Keratinocyte (primary cell): Measurements from ENCODE around the gene KCNC2. TPM values are rescaled to one million over a fixed set of nuclear protein-coding genes. Genes with fewer than 3 reads are reported as not detected.

ENCODE experiments used
- DNase-seq: peaks from one replicate; pipeline ENCODE4 v3.0.0-alpha.2; 2011; ENCODE audit warnings: low read depth, missing footprints, low spot score
- FAIRE-seq: peaks from 2 replicates; lab custom pipeline; 2011; peaks lifted over from hg19 to GRCh38; lab: Jason Lieb, UNC
- H2AFZ ChIP-seq: 2 replicates; pipeline ENCODE4 v1.6.0; 2012; ENCODE audit warnings: low read length, control low read depth, inconsistent platforms; ENCODE audit not compliant: control insufficient read depth
- H3K27ac ChIP-seq: 2 replicates; pipeline ENCODE4 v1.5.1; 2011; ENCODE audit warnings: low read length; ENCODE audit not compliant: control insufficient read depth, insufficient read depth
- H3K27me3 ChIP-seq: 3 replicates; pipeline ENCODE4 v1.6.0; 2011; ENCODE audit warnings: low read length; ENCODE audit not compliant: control insufficient read depth, insufficient read depth; ENCODE audit errors: extremely low read depth
- H3K36me3 ChIP-seq, 2 experiments: 2 replicates in 1 of 2; 3 replicates in 1 of 2; pipeline ENCODE4 v1.5.1; 2011; ENCODE audit warnings: low read length in 2 of 2, mild to moderate bottlenecking in 1 of 2; ENCODE audit not compliant: control insufficient read depth in 2 of 2, insufficient read depth in 2 of 2; ENCODE audit errors: extremely low read depth in 1 of 2
- H3K4me1 ChIP-seq: 3 replicates; pipeline ENCODE4 v1.5.1; 2011; ENCODE audit warnings: low read length; ENCODE audit not compliant: control insufficient read depth, insufficient read depth; ENCODE audit errors: extremely low read depth
- H3K4me2 ChIP-seq: 3 replicates; pipeline ENCODE4 v1.6.0; 2011; ENCODE audit warnings: low read depth, low read length; ENCODE audit not compliant: control insufficient read depth, insufficient read depth; ENCODE audit errors: extremely low read depth
- H3K4me3 ChIP-seq, 3 experiments: fragments of 200-600 bp in 1 of 3; sonication (generic) in 1 of 3; 2 replicates in 2 of 3; 3 replicates in 1 of 3; pipeline ENCODE4 v1.5.1; 2011 to 2016; ENCODE audit warnings: low read length in 3 of 3, mild to moderate bottlenecking in 3 of 3, control low read depth in 2 of 3, inconsistent platforms in 1 of 3, low read depth in 1 of 3, mixed read lengths in 1 of 3, mixed run types in 1 of 3, moderate library complexity in 1 of 3; ENCODE audit not compliant: control insufficient read depth in 2 of 3, insufficient read depth in 2 of 3; ENCODE audit errors: extremely low read depth in 1 of 3
- H3K79me2 ChIP-seq: 2 replicates; pipeline ENCODE4 v1.6.0; 2012; ENCODE audit warnings: low read length; ENCODE audit not compliant: control insufficient read depth, insufficient read depth
- H3K9ac ChIP-seq: 3 replicates; pipeline ENCODE4 v1.6.0; 2011; ENCODE audit warnings: low read length; ENCODE audit not compliant: control insufficient read depth, insufficient read depth; ENCODE audit errors: extremely low read depth
- H3K9me1 ChIP-seq: 3 replicates; pipeline ENCODE4 v1.6.0; 2011; ENCODE audit warnings: low read length; ENCODE audit not compliant: control insufficient read depth, insufficient read depth; ENCODE audit errors: extremely low read depth
- H3K9me3 ChIP-seq: 2 replicates; pipeline ENCODE4 v1.5.1; 2012; ENCODE audit warnings: low read depth, low read length; ENCODE audit not compliant: control insufficient read depth
- H4K20me1 ChIP-seq: 3 replicates; pipeline ENCODE4 v1.6.0; 2011; ENCODE audit warnings: low read length; ENCODE audit not compliant: control insufficient read depth, insufficient read depth; ENCODE audit errors: extremely low read depth
- CTCF ChIP-seq, 3 experiments: IDR thresholded peaks in 1 of 3; conservative IDR thresholded peaks in 1 of 3; optimal IDR thresholded peaks in 1 of 3; 2 replicates in 2 of 3; 3 replicates in 1 of 3; pipeline versions ENCODE3 to v1.5.1; 2011; ENCODE audit warnings: low read length in 3 of 3, mild to moderate bottlenecking in 3 of 3, moderate library complexity in 2 of 3, control low read depth in 1 of 3, inconsistent platforms in 1 of 3; ENCODE audit not compliant: insufficient read depth in 2 of 3; ENCODE audit errors: extremely low read depth in 1 of 3
- EZH2 ChIP-seq: IDR thresholded peaks from one replicate; pipeline ENCODE4 v1.6.1; 2012; ENCODE audit warnings: inconsistent platforms, mild to moderate bottlenecking, low read length, moderate library complexity
- dilution Hi-C: fragments of 300-500 bp; cut with MboI; formaldehyde crosslinking; loops from one replicate; pipeline ENCODE4 v1.7.0; 2020; ENCODE audit warnings: low sequenced_read_pairs; ENCODE audit not compliant: extremely low pct_ligation_motif_present
- polyA plus RNA-seq, 5 experiments: library from polyadenylated mRNA; depleted of rRNA in 3 of 5; stranded (reverse) in 3 of 5; stranded (forward) in 1 of 5; unstranded in 1 of 5; fragments of >200 nt; gene quantifications; 1 replicate in 1 of 5; 2 replicates in 3 of 5; 3 replicates in 1 of 5; pipeline versions ENCODE4 v1.2.1 to v1.2.3, GENCODE V29; 2011 to 2012; ENCODE audit warnings: missing spikeins in 2 of 5, low read depth in 1 of 5, low replicate concordance in 1 of 5

KCNC2 gene
- polyA plus RNA-seq, 1 donor (not counting 4 experiments of a cell fraction or from before 2014, with no cell fraction given): not detected

- Histone ChIP-seq H3K36me3 (no peaks in the 10 kb centered on the region), H3K4me2 (no peak overlapping the region), H3K9me3 (no peaks in the 10 kb centered on the region), H3K27ac (no peak overlapping the region), H3K27me3 (no peaks in the 10 kb centered on the region), H3K9me1 (no peaks in the 10 kb centered on the region), H3K4me1 (no peaks in the 10 kb centered on the region), H2AFZ (no peak overlapping the region), H4K20me1 (no peaks in the 10 kb centered on the region), H3K79me2 (no peaks in the 10 kb centered on the region), H3K4me3 (no peak overlapping the region), H3K9ac (no peak overlapping the region)
- TF ChIP-seq CTCF (optimal IDR thresholded peaks at IDR 0.05 in 1 of 3, IDR thresholded peaks at IDR 0.05 in 1 of 3, conservative IDR thresholded peaks at IDR 0.05 in 1 of 3; ENCODE audit: extremely low read depth in 1 of 3, insufficient read depth in 2 of 3, low read length in 3 of 3) (no peak), EZH2 (no peak)
- FAIRE-seq: no peak
- DNase-seq: no peak
- dilution Hi-C loops: no loop called here
Observed at GRCh38 chr12:75115748-75116147, 93.9 kb downstream of the KCNC2 start.

DNA sequence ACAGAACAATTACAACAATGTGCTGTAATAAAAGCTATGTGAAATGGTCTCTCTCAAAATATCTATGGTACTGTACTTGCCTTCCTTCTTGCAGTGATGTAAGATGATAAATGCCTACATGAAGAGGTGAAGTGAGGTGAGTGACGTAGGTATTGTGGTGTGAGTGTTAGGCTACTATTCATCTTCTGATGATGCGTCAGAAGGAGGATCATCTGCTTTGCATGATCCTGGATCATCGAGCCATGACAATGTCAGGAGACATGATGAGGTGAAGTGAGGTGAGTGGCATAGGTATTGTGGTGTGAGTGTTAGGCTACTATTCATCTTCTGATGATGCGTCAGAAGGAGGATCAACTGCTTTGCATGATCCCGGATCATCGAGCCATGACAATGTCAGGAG is 105.8 kb downstream of the KCNC2 start:
- Histone ChIP-seq H3K4me1 (no peaks in the 10 kb centered on the region), H3K9ac (no peak overlapping the region), H3K4me3 (no peak overlapping the region), H3K9me3 (no peaks in the 10 kb centered on the region), H3K27ac (no peak overlapping the region), H3K4me2 (no peak overlapping the region), H3K9me1 (no peaks in the 10 kb centered on the region), H3K36me3 (no peaks in the 10 kb centered on the region), H3K79me2 (no peaks in the 10 kb centered on the region), H4K20me1 (no peaks in the 10 kb centered on the region), H2AFZ (no peak overlapping the region), H3K27me3 (no peaks in the 10 kb centered on the region)
- dilution Hi-C loops: no loop called here
- FAIRE-seq (no peak), DNase-seq (no peak)
- TF ChIP-seq EZH2: no peak
- TF ChIP-seq CTCF (optimal IDR thresholded peaks at IDR 0.05 in 1 of 3, IDR thresholded peaks at IDR 0.05 in 1 of 3, conservative IDR thresholded peaks at IDR 0.05 in 1 of 3; ENCODE audit: extremely low read depth in 1 of 3, insufficient read depth in 2 of 3, low read length in 3 of 3): no peak
